Prostate gland (tissue), 1 donor: ENCODE data around the gene DIPK1B.
"Not testable (repeated sequence)": the region's sequence is repeated elsewhere in the genome, so short reads cannot be mapped to it uniquely, and the experiment has no call there.

ENCODE experiments used
- POLR2A ChIP-seq: fragments of 450-650 bp; IDR thresholded peaks from one replicate; pipeline ENCODE4 v1.6.1; 2016; ENCODE audit warnings: antibody characterized with exemption, mild to moderate bottlenecking
- POLR2AphosphoS5 ChIP-seq: sonication (generic); formaldehyde crosslinking; IDR thresholded peaks from one replicate; pipeline ENCODE4 v1.6.1; 2017; ENCODE audit warnings: antibody characterized with exemption

- TF ChIP-seq POLR2A, POLR2AphosphoS5: not testable (repeated sequence)
Measured at GRCh38 chr9:136766410-136767120, 54.2 kb downstream of the DIPK1B start.
